Gastroesophageal sphincter (tissue), 4 donors: Measurements from ENCODE around the gene HELZ2. TPM values are rescaled to one million over a fixed set of nuclear protein-coding genes. Genes with fewer than 3 reads are reported as not detected.

Source experiments
- ATAC-seq: fragments of 150-250 bp; one replicate; pipeline ENCODE4 v1.9.1; 2016; ENCODE audit warnings: mild to moderate bottlenecking, moderate library complexity
- H3K27ac ChIP-seq, 4 donors: fragments of 200-600 bp; sonication (generic) in 3 of 4; 1 replicate in 3 of 4; 2 replicates in 1 of 4; pipeline ENCODE4 v1.5.1; 2016 to 2019
- H3K27me3 ChIP-seq: fragments of 200-600 bp; sonication (generic); one replicate; pipeline ENCODE4 v1.5.1; 2019
- H3K36me3 ChIP-seq, 2 donors: fragments of 200-600 bp; sonication (generic); one replicate each; pipeline ENCODE4 v1.5.1; 2019; ENCODE audit warnings: control low read depth in 1 of 2
- H3K4me1 ChIP-seq, 3 donors: fragments of 200-600 bp; sonication (generic); 1 replicate in 2 of 3; 2 replicates in 1 of 3; pipeline ENCODE4 v1.5.1; 2016 to 2019; ENCODE audit warnings: control low read depth in 2 of 3
- H3K4me3 ChIP-seq, 2 donors: fragments of 200-600 bp; sonication (generic); one replicate each; pipeline ENCODE4 v1.5.1; 2019; ENCODE audit warnings: mild to moderate bottlenecking in 1 of 2, moderate library complexity in 1 of 2
- H3K9me3 ChIP-seq, 3 donors: fragments of 200-600 bp; sonication (generic); one replicate each; pipeline ENCODE4 v1.5.1; 2017 to 2019; ENCODE audit warnings: control low read depth in 2 of 3
- EP300 ChIP-seq: sonication (generic); formaldehyde crosslinking; IDR thresholded peaks from one replicate; pipeline ENCODE4 v1.6.1; 2017; ENCODE audit warnings: antibody characterized with exemption, mild to moderate bottlenecking
- POLR2A ChIP-seq, 2 donors: fragments of 450-650 bp; IDR thresholded peaks; one replicate each; pipeline ENCODE4 v1.6.1; 2017; ENCODE audit warnings: antibody characterized with exemption in 2 of 2, mild to moderate bottlenecking in 2 of 2, moderate library complexity in 1 of 2
- POLR2AphosphoS5 ChIP-seq: sonication (generic); formaldehyde crosslinking; IDR thresholded peaks from one replicate; pipeline ENCODE4 v1.6.1; 2017; ENCODE audit warnings: antibody characterized with exemption
- WGBS, 2 donors: methylation state at CpG; one replicate each; pipeline ENCODE4 v1.1.5; 2018; ENCODE audit warnings: low coverage in 1 of 2; 5-methylcytosine and 5-hydroxymethylcytosine counted together
- total RNA-seq, 4 donors: library from RNA; depleted of rRNA; stranded (reverse); fragments of >200 nt; gene quantifications; one replicate each; pipeline ENCODE4 v1.1.0, GENCODE V29; 2016
- TF ChIP-seq, protein P1 (sequence below), 4 experiments: fragments of 200-600 bp in 2 of 4; fragments of 450-650 bp in 2 of 4; sonication (generic) in 1 of 4; IDR thresholded peaks; one replicate each; pipeline ENCODE4 v1.5.1; 2017 to 2019; ENCODE audit warnings: antibody characterized with exemption in 4 of 4, mild to moderate bottlenecking in 2 of 4, moderate library complexity in 2 of 4

The HELZ2 gene
- total RNA-seq, 4 donors from 2014 or later: 14.2 to 22.2 (median 20.2) TPM

DNA sequence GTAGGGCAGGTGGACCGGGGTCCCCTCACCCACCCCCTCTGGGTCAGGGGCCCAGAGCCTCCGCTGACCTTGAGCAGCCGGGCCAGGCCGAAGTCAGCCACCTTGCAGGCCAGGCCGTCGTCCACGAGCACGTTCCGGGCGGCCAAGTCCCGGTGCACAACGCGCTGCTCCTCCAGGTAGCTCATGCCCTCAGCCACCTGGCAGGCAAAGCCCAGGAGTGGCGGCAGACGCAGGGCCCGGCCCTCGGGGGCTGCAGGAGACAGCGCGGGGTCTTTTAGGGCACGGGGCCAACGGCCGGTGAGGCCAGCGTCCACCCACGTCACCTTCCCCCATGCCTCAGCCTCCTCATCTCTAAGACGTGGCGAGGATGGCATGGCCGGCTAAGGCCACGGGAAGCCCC lies 32.7 kb downstream of the HELZ2 start:
- Histone ChIP-seq H3K27me3 (peaks cover 50% of the 10 kb centered on the region), H3K9me3 (no peaks in the 10 kb centered on the region), H3K27ac (no peak overlapping the region), H3K36me3 (no peaks in the 10 kb centered on the region), H3K4me3 (no peak overlapping the region), H3K4me1 (peaks cover 0 to 23% (median 8%) of the 10 kb centered on the region in 3 donors)
- TF ChIP-seq POLR2A (IDR thresholded peaks at IDR 0.05) (no peak), EP300 (no peak), POLR2AphosphoS5 (no peak)
- TF ChIP-seq, protein P1, sequence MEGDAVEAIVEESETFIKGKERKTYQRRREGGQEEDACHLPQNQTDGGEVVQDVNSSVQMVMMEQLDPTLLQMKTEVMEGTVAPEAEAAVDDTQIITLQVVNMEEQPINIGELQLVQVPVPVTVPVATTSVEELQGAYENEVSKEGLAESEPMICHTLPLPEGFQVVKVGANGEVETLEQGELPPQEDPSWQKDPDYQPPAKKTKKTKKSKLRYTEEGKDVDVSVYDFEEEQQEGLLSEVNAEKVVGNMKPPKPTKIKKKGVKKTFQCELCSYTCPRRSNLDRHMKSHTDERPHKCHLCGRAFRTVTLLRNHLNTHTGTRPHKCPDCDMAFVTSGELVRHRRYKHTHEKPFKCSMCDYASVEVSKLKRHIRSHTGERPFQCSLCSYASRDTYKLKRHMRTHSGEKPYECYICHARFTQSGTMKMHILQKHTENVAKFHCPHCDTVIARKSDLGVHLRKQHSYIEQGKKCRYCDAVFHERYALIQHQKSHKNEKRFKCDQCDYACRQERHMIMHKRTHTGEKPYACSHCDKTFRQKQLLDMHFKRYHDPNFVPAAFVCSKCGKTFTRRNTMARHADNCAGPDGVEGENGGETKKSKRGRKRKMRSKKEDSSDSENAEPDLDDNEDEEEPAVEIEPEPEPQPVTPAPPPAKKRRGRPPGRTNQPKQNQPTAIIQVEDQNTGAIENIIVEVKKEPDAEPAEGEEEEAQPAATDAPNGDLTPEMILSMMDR (IDR thresholded peaks at IDR 0.05): no peak
- ATAC-seq: no peak
- 100% methylated on average over 1 of the region's 28 CpGs; no CpG with 5 or more reads in 1 of the 2 donors for WGBS, 2 donors

DNA sequence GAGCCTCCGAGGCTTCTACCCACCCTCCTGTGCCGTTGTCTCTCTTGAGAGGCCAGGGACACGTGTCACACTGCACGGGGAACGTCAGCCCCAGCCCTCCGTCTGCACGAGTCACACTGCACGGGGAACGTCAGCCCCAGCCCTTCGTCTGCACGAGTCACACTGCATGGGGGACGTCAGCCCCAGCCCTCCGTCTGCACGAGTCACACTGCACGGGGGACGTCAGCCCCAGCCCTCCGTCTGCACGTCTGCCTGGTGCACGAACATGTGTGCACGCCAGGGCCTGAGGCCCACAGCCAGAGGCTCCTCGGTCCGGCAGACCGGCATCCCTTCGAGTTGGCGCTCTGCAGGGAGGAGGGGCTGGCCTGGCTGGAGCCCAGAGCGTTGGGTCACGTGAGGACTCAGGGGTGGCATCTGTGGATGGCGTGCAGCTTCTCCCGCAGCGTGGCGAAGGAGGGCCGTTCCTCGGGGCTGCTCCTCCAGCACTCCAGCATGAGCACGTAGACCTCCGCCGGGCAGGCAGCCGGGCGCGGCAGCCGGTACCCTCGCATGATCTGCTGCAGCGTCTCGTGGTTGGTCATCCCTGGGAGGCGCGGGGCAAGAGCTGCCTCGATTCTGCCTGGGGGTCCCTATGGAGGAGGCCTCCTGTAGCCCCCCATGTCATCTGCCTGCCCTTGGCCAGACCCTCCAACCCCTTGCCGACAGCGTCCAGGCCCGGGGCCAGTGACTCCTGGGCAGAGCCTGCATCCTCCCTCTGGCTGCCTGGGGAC lies 33.4 kb downstream of the HELZ2 start:
- H3K9me3 ChIP-seq: no peaks in the 10 kb centered on the region
- no peaks in the 10 kb centered on the region for H3K36me3 ChIP-seq
- H3K27ac ChIP-seq: no peak overlapping the region
- 93% methylated on average over 3 of the region's 49 CpGs; no CpG with 5 or more reads in 1 of the 2 donors for WGBS, 2 donors
- ATAC-seq: no peak
- H3K27me3 ChIP-seq: peaks cover 47% of the 10 kb centered on the region
- no peak overlapping the region for H3K4me3 ChIP-seq
- no peak for TF ChIP-seq POLR2A (IDR thresholded peaks at IDR 0.05)
- H3K4me1 ChIP-seq: peaks cover 0 to 25% (median 8%) of the 10 kb centered on the region in 3 donors

DNA sequence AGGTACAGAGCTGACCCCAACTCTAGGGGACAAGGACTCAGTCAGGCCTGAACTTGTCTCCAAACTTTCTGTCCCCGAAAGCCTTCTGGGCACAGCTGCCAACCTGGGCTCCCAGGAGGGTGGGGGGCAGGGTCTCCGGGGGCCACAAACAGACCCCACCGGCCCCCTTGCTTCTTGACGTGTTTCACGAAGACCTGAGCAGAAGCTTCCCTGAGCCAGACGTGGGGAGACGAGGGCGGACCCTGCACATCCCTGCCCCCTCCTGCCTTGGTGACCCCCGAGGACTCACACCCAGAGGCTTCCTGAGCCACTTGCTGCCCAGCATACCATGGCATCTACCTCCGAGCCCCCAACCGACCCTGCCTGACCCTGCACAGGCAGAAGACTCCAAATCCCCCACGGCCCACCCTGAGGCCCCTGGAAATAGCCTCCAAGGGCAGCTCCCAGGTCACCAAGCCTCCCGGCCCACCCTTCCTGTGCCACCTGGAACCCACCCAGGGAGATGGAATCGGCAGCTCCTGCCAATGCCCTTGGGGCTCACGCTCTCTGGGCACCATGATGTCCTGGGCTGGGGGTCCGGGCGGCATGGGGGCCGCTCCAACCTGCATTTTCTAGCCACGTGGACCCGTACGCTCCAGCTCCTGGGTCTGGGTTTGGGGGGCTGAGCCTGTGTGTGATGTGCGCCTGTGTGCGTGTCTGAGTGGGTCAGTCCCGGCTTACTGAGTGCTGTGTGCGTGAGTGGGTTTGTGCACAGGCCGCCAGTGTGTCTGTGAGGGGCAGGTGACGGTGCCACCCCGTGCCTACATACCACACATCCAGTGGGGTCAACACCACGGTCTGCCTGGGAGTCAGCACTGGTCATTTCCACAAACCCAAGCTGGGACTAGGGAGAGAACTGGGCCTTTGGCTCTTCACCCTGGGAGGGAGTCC lies 34.3 kb downstream of the HELZ2 start:
- TF ChIP-seq, protein P1 (IDR thresholded peaks at IDR 0.05): no peak
- TF ChIP-seq EP300: no peak
- TF ChIP-seq POLR2AphosphoS5: no peak
- TF ChIP-seq POLR2A (IDR thresholded peaks at IDR 0.05): no peak

DNA sequence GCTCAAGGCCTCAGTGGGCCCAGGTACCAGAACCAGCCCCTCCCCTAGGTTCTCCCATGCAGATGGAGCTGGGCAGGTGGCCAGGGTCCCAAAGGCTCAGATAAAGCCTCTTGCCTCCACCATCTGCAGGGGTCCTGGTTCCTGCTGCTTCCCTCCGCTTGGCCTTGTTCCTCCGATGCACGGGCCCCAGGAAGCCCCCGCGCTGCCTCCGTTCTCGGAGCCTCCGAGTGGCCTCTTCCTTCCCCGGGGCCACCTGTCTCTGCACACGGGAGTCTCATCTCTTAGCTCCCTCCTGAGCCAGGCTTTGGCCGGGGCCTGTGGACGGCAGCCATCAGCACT lies 35.0 kb downstream of the HELZ2 start:
- WGBS, 2 donors: no CpG with 5 or more reads among the region's 12 CpGs
- Histone ChIP-seq H3K4me3 (no peak overlapping the region), H3K4me1 (peaks cover 0 to 36% (median 12%) of the 10 kb centered on the region in 3 donors), H3K36me3 (no peaks in the 10 kb centered on the region), H3K27ac (no peak overlapping the region), H3K9me3 (no peaks in the 10 kb centered on the region), H3K27me3 (peaks cover 47% of the 10 kb centered on the region)
- TF ChIP-seq, protein P1 (IDR thresholded peaks at IDR 0.05): no peak
- TF ChIP-seq POLR2AphosphoS5: no peak
- TF ChIP-seq POLR2A (IDR thresholded peaks at IDR 0.05): no peak
- no peak for TF ChIP-seq EP300
- ATAC-seq: no peak

More for the DNA sequence above, 34.3 kb downstream of the HELZ2 start:
- H3K27me3 ChIP-seq: peaks cover 47% of the 10 kb centered on the region
- no peak overlapping the region for H3K4me3 ChIP-seq
- ATAC-seq: no peak
- H3K4me1 ChIP-seq: peaks cover 0 to 33% (median 12%) of the 10 kb centered on the region in 3 donors
- no peaks in the 10 kb centered on the region for H3K9me3 ChIP-seq
- WGBS, 2 donors: 100% methylated on average over 1 to 2 of the region's 29 CpGs
- no peaks in the 10 kb centered on the region for H3K36me3 ChIP-seq
- no peak overlapping the region for H3K27ac ChIP-seq
